ENCODE results near the gene COPS9. TPM values are rescaled to one million over a fixed set of nuclear protein-coding genes. Genes with fewer than 3 reads are reported as not detected.
A peak's percentile ranks its signal among the peaks of the same experiment; 100 is the strongest.

COPS9 gene
- total RNA-seq = 100 to 1,000 TPM; 120 to 172 (median 142) TPM

GRCh38 chr2:240136013-240136670 lies at the start of gene COPS9:
Gene COPS9 (minus strand): TSS chr2:240136305. CDS start chr2:240136284, 21 bp downstream.
- DNase-seq (ENCODE audit: low spot score in 2 of 2) = peak; percentile 61 to 94
- 0 to 1% methylated on average over 22 to 30 of the region's 79 CpGs for WGBS, 2 donors
- H3K4me3 ChIP-seq (ENCODE audit: low read depth, poor library complexity, severe bottlenecking) = peak within 1 kb of the TSS; percentile 69
- no peak for TF ChIP-seq CTCF (IDR thresholded peaks at IDR 0.05)
- no peak for TF ChIP-seq POLR2A (IDR thresholded peaks at IDR 0.05)
- intact Hi-C loops (cut with DNase I; ENCODE audit: low total_unique reads) = no loop called here

DNA sequence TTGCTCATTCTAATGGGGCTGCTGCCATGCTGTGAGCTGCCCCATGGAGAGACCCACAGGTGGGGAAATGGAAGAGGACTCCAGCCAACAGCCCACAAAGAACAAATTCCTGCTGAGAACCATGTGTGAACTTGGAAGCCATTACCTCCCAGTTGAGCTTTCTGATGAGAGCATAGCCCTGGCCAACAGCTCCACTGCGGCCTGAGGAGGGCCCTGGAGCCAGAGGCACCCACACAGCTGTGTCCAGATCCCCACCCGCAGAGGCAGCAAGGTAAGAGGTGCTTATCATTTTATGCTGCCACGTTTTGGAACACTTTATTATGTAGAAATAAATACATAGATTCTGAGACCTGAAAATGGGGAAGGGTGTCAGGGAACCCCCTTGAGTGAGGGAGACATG lies 48.6 kb upstream of the COPS9 start:
- 33 to 80% methylated on average over 3 of the region's 3 CpGs for WGBS, 2 donors
- intact Hi-C loops (cut with DNase I; ENCODE audit: low total_unique reads) = no loop called here
- peak in 1 of 2 donors; percentile 57 for DNase-seq (ENCODE audit: low spot score in 2 of 2)
- H3K4me3 ChIP-seq (ENCODE audit: low read depth, poor library complexity, severe bottlenecking) = no peak overlapping the region
- TF ChIP-seq POLR2A (IDR thresholded peaks at IDR 0.05) (no peak), CTCF (IDR thresholded peaks at IDR 0.05) (no peak)

DNA sequence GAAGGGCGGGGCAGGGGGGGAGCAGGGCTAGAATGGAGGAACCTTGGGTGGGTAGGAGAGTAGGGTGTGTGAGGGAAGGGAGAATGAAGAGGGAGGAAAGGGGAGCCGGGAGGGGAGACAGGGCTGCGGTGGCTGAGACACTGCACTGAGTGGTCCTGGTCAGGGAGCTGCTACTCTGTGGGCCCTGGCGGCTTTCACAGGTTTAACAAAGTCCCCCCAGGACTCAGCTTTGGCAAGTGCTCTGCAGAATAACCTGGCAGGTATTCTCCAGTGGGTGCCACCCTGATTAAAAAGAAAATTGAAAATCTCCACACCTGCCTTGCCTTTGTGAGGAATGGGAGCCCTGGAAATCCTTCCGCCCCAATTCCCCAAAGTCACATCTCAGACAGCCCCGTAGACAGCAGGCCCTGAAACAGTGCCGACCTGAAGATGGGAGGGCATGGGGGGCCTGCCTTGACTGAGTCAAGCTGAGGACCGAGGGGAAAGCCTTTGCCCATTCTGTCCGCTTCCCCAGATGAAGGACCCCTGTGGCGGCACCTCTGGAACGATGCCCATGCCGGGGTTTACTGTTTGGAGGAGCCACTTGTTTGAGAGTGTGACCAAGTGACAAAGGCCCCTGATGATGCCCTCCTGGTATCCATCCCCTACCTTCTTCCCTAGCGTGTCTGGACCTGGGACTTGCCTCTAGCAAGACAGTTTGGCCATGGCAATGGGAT lies 47.9 kb upstream of the COPS9 start:
- 65 to 88% methylated on average over 13 of the region's 13 CpGs for WGBS, 2 donors
- intact Hi-C loops (cut with DNase I; ENCODE audit: low total_unique reads) = no loop called here
- DNase-seq (ENCODE audit: low spot score in 2 of 2) = no peak
- no peak for TF ChIP-seq POLR2A (IDR thresholded peaks at IDR 0.05)
- no peak for TF ChIP-seq CTCF (IDR thresholded peaks at IDR 0.05)
- H3K4me3 ChIP-seq (ENCODE audit: low read depth, poor library complexity, severe bottlenecking) = no peak overlapping the region

DNA sequence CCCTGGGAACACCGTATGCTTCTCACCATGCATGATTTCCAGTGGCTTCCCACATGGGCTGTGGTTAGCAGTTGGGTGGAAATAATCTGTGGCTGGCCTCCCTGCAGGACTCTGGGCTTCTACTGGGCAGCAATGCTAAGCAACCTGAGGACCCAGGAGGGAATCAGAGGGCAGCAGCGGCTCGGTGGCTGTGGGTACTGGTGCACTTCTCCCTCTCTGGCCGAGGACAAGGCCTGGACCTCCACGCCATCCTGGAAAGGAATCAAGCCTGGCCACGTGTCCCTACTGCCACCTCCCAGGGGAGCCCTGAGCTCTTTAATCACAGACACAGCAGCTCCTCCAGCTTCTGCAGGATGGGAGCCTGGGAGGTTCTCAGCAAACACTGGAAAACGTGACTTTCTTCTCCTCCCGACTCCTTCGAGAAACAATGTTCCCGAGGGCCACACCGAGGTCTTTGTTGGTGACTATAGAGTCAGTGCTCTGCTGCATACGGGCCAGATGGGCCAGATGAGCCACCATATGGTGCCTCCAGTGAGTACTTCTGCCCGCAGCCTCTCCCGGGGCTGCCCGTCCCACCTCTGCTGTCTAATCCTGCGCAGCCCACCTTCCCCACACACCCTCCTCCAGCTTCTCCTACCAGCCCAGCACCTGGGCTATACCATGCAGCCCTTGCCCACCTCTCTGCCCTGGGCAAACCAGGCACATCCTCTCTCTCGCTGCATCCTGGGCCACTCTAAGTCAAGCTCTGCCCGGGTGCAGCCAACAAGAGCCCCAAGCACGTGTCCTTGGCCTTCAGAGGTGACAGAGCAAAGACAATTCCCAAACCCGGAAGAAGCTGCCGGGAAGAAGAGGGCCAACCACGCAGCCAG lies 47.1 kb upstream of the COPS9 start:
- peak in 1 of 2 donors; percentile 67 for DNase-seq (ENCODE audit: low spot score in 2 of 2)
- no peak for TF ChIP-seq CTCF (IDR thresholded peaks at IDR 0.05)
- TF ChIP-seq POLR2A (IDR thresholded peaks at IDR 0.05) = no peak
- H3K4me3 ChIP-seq (ENCODE audit: low read depth, poor library complexity, severe bottlenecking) = no peak overlapping the region
- 73 to 78% methylated on average over 21 to 22 of the region's 22 CpGs for WGBS, 2 donors
- intact Hi-C loops (cut with DNase I; ENCODE audit: low total_unique reads) = no loop called here

DNA sequence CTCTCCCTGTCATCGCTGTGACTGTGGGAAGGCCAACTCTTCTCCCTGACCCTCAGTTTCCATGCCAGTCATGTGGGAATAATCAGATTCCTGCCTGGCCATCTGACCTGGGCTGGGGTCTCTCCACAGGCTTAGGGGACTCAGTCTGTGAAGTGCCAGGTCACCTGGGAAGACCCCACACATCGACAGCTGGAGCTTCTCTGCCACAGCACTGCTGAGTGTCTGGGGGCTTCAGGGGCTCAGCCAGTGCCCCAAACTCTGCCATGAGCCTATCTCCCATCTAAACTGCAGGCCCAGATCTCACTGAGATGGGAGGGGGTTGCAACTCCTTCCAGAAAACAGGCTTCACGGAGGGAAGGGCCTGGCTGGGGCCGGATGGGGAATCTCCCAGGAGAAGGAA lies 46.4 kb upstream of the COPS9 start:
- intact Hi-C loops (cut with DNase I; ENCODE audit: low total_unique reads) = no loop called here
- no peak overlapping the region for H3K4me3 ChIP-seq (ENCODE audit: low read depth, poor library complexity, severe bottlenecking)
- DNase-seq (ENCODE audit: low spot score in 2 of 2) = peak in 1 of 2 donors; percentile 57
- WGBS, 2 donors = 78 to 93% methylated on average over 3 to 4 of the region's 4 CpGs
- no peak for TF ChIP-seq CTCF (IDR thresholded peaks at IDR 0.05)
- TF ChIP-seq POLR2A (IDR thresholded peaks at IDR 0.05) = no peak
